ENCODE results near the gene CD44. TPM values are rescaled to one million over a fixed set of nuclear protein-coding genes. Genes with fewer than 3 reads are reported as not detected.

The CD44 gene
- polyA plus RNA-seq, 1 experiment = 1,200 TPM

DNA sequence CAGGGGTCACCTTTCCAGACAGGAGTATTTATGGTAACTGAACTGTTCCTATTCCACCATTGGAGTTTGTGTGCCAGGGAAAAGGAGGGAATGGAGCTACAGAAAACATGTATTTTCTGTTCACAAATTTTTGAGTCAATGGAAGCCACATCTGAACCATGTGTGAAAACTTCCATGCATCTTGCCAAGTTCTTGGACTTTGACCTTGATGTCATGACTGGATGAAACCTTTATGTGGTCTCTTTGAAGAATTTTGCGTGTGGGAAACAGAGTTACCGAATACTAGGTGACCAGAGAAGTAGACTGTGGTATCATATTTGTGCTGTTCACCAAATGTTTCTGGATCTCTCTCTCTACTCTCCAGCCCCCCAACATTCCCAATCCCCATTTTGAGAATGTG, 104.8 kb downstream of the CD44 start:
- no peak for DNase-seq (ENCODE audit: low read depth)
- Histone ChIP-seq H3K36me3 (ENCODE audit: control insufficient read depth, insufficient read depth, low read length) (no peaks in the 10 kb centered on the region), H3K27me3 (ENCODE audit: control insufficient read depth, insufficient read depth, low read length) (no peaks in the 10 kb centered on the region), H3K4me3 (ENCODE audit: low read depth, low read length) (no peak overlapping the region)
- CTCF ChIA-PET = interaction anchor here (1.3 kb wide), 1 partner anchor 103 kb away, joined by 3 read pairs; no protein-coding TSS in a partner anchor
- POLR2A ChIA-PET = no interaction called here
- TF ChIP-seq, protein P1, sequence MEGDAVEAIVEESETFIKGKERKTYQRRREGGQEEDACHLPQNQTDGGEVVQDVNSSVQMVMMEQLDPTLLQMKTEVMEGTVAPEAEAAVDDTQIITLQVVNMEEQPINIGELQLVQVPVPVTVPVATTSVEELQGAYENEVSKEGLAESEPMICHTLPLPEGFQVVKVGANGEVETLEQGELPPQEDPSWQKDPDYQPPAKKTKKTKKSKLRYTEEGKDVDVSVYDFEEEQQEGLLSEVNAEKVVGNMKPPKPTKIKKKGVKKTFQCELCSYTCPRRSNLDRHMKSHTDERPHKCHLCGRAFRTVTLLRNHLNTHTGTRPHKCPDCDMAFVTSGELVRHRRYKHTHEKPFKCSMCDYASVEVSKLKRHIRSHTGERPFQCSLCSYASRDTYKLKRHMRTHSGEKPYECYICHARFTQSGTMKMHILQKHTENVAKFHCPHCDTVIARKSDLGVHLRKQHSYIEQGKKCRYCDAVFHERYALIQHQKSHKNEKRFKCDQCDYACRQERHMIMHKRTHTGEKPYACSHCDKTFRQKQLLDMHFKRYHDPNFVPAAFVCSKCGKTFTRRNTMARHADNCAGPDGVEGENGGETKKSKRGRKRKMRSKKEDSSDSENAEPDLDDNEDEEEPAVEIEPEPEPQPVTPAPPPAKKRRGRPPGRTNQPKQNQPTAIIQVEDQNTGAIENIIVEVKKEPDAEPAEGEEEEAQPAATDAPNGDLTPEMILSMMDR (IDR thresholded peaks at IDR 0.05; ENCODE audit: insufficient read depth, low read depth, low read length) = no peak

DNA sequence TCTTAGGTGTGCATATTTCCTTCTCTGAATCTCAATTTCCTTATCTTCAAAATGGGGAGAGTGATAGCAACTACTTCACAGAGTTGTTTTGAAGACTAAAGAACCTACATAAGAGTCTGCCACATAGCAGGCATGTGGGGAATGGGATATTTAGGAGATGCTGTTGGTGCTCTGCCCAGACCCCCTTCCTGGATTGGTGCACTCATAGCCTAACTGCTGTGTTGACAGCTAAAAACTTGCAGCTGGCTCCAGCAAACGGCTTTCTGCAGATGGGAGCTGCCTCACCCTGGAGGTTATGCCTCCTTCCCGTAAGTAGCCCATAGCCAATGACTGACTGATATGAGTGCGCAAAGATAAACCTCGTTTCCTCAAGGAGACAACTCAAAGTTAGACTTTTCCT, 106.1 kb downstream of the CD44 start:
- TF ChIP-seq, protein P1 (IDR thresholded peaks at IDR 0.05; ENCODE audit: insufficient read depth, low read depth, low read length) = no peak
- Histone ChIP-seq H3K27me3 (ENCODE audit: control insufficient read depth, insufficient read depth, low read length) (no peaks in the 10 kb centered on the region), H3K36me3 (ENCODE audit: control insufficient read depth, insufficient read depth, low read length) (no peaks in the 10 kb centered on the region), H3K4me3 (ENCODE audit: low read depth, low read length) (no peak overlapping the region)
- ChIA-PET CTCF (interaction anchor here (1.0 to 2.6 kb wide), 3 partner anchors 8 to 319 kb away, joined by 3 to 11 read pairs (median 4); no protein-coding TSS in a partner anchor), POLR2A (no interaction called here)
- DNase-seq (ENCODE audit: low read depth) = no peak

DNA sequence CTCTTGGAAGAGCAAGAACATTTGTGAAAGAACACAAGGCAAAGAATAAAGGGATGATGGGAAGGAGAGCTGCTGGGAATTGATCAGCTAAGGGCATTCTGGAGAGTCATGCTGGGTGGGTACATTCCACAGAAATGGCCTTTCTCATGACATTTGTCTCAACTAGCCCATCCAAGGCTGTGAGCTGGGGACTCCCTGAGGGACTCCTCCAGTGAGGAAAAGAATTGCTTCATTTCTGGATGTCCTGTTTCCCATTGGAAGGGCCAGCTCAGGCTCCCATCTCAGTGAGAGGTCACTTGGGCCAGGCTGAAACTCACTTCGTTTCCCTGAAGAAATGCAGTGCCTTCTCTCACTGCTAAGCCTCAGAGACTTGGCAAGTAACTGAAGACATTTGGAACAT, 106.8 kb downstream of the CD44 start:
- Histone ChIP-seq H3K4me3 (ENCODE audit: low read depth, low read length) (no peak overlapping the region), H3K27me3 (ENCODE audit: control insufficient read depth, insufficient read depth, low read length) (no peaks in the 10 kb centered on the region), H3K36me3 (ENCODE audit: control insufficient read depth, insufficient read depth, low read length) (no peaks in the 10 kb centered on the region)
- CTCF ChIA-PET = interaction anchor here (1.0 to 2.6 kb wide), 3 partner anchors 9 to 319 kb away, joined by 3 to 11 read pairs (median 4); no protein-coding TSS in a partner anchor
- DNase-seq (ENCODE audit: low read depth) = no peak
- POLR2A ChIA-PET = no interaction called here
- TF ChIP-seq, protein P1 (IDR thresholded peaks at IDR 0.05; ENCODE audit: insufficient read depth, low read depth, low read length) = no peak

DNA sequence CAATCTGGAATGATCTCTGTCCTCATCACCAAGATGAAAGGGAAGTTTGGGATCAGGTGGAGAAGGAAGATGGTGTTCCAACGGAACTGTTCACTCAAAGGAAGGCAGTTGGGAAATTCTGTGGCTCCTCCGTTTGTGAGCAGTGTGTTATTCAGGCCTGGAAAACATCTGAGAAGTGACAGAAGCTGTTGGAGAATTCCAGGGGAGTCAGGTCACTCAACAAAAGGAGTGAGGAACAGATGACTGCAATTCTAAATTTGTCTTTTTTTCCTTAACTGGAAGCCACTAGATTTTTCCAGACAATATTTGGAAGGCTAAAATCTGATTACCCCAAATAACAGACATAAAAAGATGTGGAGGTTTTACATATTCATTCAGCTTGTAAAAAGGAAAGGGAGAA, 107.8 kb downstream of the CD44 start:
- Histone ChIP-seq H3K4me3 (ENCODE audit: low read depth, low read length) (no peak overlapping the region), H3K36me3 (ENCODE audit: control insufficient read depth, insufficient read depth, low read length) (no peaks in the 10 kb centered on the region), H3K27me3 (ENCODE audit: control insufficient read depth, insufficient read depth, low read length) (no peaks in the 10 kb centered on the region)
- peak; percentile 35 for DNase-seq (ENCODE audit: low read depth)
- POLR2A ChIA-PET = no interaction called here
- TF ChIP-seq, protein P1 (IDR thresholded peaks at IDR 0.05; ENCODE audit: insufficient read depth, low read depth, low read length) = no peak
- CTCF ChIA-PET = interaction anchor here (0.6 to 2.6 kb wide), 4 partner anchors 10 to 753 kb away, joined by 3 to 11 read pairs (median 3); no protein-coding TSS in a partner anchor

DNA sequence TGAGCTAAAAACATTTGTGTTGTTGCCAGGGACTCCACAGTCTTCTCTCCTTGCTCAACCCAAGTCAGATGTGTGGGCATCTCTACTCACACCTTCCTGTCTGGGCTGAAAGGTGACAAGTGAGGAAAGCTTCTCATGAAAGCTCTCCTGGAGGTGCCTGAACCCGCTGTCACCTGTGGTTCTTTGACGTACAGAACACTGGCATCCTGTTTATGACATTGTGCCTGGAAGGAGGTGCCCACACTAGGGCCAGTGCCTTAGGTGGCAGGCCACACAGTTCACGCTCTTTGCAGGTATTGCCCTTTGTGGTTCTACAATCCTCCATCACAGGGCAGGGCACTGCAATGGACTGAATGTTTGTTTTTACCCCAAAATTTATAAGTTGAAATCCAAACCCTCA, 108.5 kb downstream of the CD44 start:
- DNase-seq (ENCODE audit: low read depth) = no peak
- POLR2A ChIA-PET = no interaction called here
- Histone ChIP-seq H3K36me3 (ENCODE audit: control insufficient read depth, insufficient read depth, low read length) (no peaks in the 10 kb centered on the region), H3K27me3 (ENCODE audit: control insufficient read depth, insufficient read depth, low read length) (no peaks in the 10 kb centered on the region), H3K4me3 (ENCODE audit: low read depth, low read length) (no peak overlapping the region)
- TF ChIP-seq, protein P1 (IDR thresholded peaks at IDR 0.05; ENCODE audit: insufficient read depth, low read depth, low read length) = no peak
- CTCF ChIA-PET = interaction anchor here (2.6 kb wide), 1 partner anchor 10 kb away, joined by 11 read pairs; no protein-coding TSS in a partner anchor
